Measurements from ENCODE around the gene PRDX1. TPM values are rescaled to one million over a fixed set of nuclear protein-coding genes. Genes with fewer than 3 reads are reported as not detected.
A peak's percentile ranks its signal among the peaks of the same experiment; 100 is the strongest.

Gene PRDX1
- polyA plus RNA-seq, 6 donors from 2014 or later, result 171 to 239 (median 203) TPM

- ATAC-seq (ENCODE audit: low read depth in 2 of 2) (no peak), DNase-seq (no peak)
- peak overlapping the region in 4 of 6 donors; percentile 7 to 83 (median 32) for H3K27ac Mint-ChIP-seq
- H3K9me3 Mint-ChIP-seq, result no peaks in the 10 kb centered on the region
- H3K4me1 Mint-ChIP-seq, result peaks cover 0 to 5% (median 2%) of the 10 kb centered on the region in 3 donors
- no peak overlapping the region for H3K4me3 Mint-ChIP-seq
- peaks cover 6 to 22% of the 10 kb centered on the region in 2 donors for H3K36me3 Mint-ChIP-seq
- no peaks in the 10 kb centered on the region for H3K27me3 Mint-ChIP-seq
Measured at GRCh38 chr1:45510036-45510971, 11.4 kb downstream of the PRDX1 start.

DNA sequence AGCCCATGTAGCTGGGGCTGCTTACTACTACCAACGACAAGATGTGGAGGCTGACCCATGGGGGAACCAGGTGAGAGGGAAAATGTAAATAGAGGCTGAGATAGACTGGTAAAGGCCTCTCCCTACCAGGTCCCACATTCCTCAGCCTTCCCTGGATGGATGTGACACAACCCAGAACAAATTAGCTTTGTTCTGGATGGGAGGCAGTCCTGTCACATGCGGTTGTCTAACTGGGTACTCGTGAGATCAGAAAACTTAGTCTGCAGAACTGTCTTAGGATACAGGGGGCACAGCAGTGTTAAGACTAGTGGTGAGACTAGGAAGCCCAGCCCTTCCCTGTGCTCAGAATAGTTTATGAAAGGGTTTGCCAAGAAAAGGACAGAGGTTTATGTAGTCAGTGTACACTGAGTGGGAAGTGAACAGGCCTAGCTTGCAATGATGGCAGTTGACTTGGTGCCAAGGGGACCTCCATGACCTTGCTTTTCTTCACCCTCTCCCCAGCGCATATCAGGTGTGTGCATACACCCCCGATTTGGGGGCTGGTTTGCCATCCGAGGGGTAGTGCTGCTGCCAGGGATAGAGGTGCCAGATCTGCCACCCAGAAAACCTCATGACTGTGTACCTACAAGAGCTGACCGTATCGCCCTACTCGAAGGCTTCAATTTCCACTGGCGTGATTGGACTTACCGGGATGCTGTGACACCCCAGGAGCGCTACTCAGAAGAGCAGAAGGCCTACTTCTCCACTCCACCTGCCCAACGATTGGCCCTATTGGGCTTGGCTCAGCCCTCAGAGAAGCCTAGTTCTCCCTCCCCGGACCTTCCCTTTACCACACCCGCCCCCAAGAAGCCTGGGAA lies 13.2 kb downstream of the PRDX1 start:
- Mint-ChIP-seq H3K27ac (peak overlapping the region in 3 of 6 donors; percentile 1 to 41 (median 24)), H3K4me3 (no peak overlapping the region), H3K27me3 (no peaks in the 10 kb centered on the region), H3K36me3 (peaks cover 6 to 11% of the 10 kb centered on the region in 2 donors), H3K4me1 (peaks cover 0 to 5% (median 0%) of the 10 kb centered on the region in 3 donors), H3K9me3 (no peaks in the 10 kb centered on the region)
- no peak for ATAC-seq (ENCODE audit: low read depth in 2 of 2)
- DNase-seq, result no peak

GRCh38 chr1:45507893-45508292 lies 13.8 kb downstream of the PRDX1 start:
- Mint-ChIP-seq H3K4me1 (peaks cover 0 to 5% (median 0%) of the 10 kb centered on the region in 3 donors), H3K36me3 (peaks cover 6 to 11% of the 10 kb centered on the region in 2 donors), H3K27ac (peak overlapping the region in 4 of 6 donors; percentile 1 to 72 (median 22)), H3K9me3 (no peaks in the 10 kb centered on the region), H3K27me3 (no peaks in the 10 kb centered on the region), H3K4me3 (no peak overlapping the region)
- no peak for ATAC-seq (ENCODE audit: low read depth in 2 of 2)
- DNase-seq, result no peak

- Mint-ChIP-seq H3K27ac (peak overlapping the region in 1 of 6 donors; percentile 1), H3K4me1 (peaks cover 0 to 5% (median 2%) of the 10 kb centered on the region in 3 donors), H3K9me3 (no peaks in the 10 kb centered on the region), H3K4me3 (no peak overlapping the region), H3K36me3 (peaks cover 6 to 11% of the 10 kb centered on the region in 2 donors), H3K27me3 (no peaks in the 10 kb centered on the region)
- ATAC-seq (ENCODE audit: low read depth in 2 of 2), result no peak
- no peak for DNase-seq
Measured at GRCh38 chr1:45507195-45507594, 14.5 kb downstream of the PRDX1 start.

DNA sequence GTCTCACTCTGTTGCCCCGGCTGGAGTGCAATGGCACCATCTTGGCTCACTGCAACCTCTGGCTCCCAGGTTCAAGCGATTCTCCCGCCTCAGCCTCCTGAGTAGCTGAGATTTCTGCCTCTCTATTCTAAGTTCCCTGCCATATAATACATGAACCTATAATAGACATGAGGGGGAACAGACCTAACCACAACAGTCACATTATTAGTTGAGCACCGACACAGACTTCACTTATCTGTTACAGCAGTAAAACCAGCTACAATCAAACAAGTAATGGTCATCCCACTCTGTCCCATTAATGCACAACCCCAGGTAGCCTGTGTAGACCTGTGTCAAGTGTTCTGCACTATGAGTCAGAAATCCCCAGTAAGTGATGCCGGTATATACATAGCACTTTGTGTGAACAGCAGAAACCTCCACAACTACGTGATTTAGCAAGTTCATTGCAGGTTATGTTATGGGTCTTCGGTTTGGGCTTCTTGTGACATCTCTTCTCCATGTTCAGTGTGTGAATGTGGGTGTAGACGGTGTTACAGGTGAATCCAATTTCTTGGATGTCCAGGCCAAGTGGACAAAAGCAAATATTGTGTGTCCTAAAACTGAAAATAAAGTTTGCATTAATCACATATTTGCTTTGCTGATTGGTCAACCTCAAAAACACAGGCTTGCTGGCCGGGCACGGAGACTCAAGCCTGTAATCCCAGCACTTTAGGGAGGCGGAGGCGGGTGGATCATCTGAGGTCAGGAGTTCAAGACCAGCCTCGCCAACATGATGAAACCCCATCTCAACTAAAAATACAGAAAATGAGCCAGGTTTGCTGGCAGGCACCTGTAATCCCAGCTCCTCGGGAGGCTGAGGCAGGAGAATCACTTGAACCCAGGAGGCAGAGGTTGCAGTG lies 18.0 kb downstream of the PRDX1 start:
- Mint-ChIP-seq H3K36me3 (no peaks in the 10 kb centered on the region), H3K4me1 (peaks cover 27 to 33% (median 28%) of the 10 kb centered on the region in 3 donors), H3K27me3 (no peaks in the 10 kb centered on the region), H3K9me3 (no peaks in the 10 kb centered on the region), H3K4me3 (peak overlapping the region in 1 of 8 donors; percentile 12), H3K27ac (no peak overlapping the region)
- DNase-seq, result no peak
- ATAC-seq (ENCODE audit: low read depth in 2 of 2), result no peak

- Mint-ChIP-seq H3K9me3 (no peaks in the 10 kb centered on the region), H3K36me3 (peaks cover 0 to 1% of the 10 kb centered on the region in 2 donors), H3K4me3 (peak overlapping the region in 5 of 8 donors; percentile 1 to 97 (median 89)), H3K27ac (peak overlapping the region in 1 of 6 donors; percentile 50), H3K27me3 (no peaks in the 10 kb centered on the region), H3K4me1 (peaks cover 23 to 39% (median 31%) of the 10 kb centered on the region in 3 donors)
- ATAC-seq (ENCODE audit: low read depth in 2 of 2) (no peak), DNase-seq (no peak)
Measured at GRCh38 chr1:45501505-45501859, 20.2 kb downstream of the PRDX1 start.

DNA sequence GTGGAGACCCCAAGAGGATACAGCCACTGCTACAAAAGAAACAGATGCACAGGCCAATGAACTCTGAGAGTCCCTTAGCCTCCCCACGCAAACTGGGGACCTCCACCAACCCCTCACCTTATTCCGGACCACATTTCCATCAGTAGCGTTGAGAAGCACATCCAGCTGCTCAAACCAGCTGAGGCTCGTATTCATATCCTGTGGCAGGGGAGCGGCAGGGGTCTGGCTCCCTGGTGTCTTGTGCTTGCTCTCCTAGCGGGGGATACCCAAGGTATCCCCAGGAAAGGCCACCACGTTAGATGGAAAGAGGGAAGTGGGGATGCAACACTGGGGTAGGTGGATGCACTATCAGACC lies 22.3 kb downstream of the PRDX1 start:
- peaks cover 0 to 15% of the 10 kb centered on the region in 2 donors for H3K36me3 Mint-ChIP-seq
- H3K4me1 Mint-ChIP-seq, result peaks cover 23 to 39% (median 31%) of the 10 kb centered on the region in 3 donors
- H3K27me3 Mint-ChIP-seq, result no peaks in the 10 kb centered on the region
- ATAC-seq (ENCODE audit: low read depth in 2 of 2), result no peak
- DNase-seq, result no peak
- peak overlapping the region in 5 of 6 donors; percentile 70 to 95 (median 88) for H3K27ac Mint-ChIP-seq
- peak overlapping the region; percentile 86 to 97 (median 96) for H3K4me3 Mint-ChIP-seq
- no peaks in the 10 kb centered on the region for H3K9me3 Mint-ChIP-seq

DNA sequence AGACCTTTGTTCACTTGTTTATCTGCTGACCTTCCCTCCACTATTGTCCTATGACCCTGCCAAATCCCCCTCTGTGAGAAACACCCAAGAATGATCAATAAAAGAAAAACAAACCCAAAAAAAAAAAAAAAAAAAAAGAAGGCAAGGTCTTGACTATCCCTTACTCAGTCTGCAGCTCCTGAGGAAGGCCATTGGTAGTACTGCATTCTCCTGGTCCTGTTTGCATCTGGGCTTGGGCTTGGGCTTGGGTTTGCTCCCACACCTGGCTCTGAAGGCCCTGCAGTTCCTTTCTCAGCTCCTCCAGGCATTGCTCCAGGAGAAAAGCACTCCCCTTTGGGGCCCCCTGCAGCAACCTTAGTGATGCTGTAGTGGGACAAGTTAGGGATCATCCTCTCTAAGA lies 23.4 kb downstream of the PRDX1 start:
- ATAC-seq (ENCODE audit: low read depth in 2 of 2), result no peak
- peak overlapping the region in 2 of 6 donors; percentile 44 to 95 for H3K27ac Mint-ChIP-seq
- no peaks in the 10 kb centered on the region for H3K27me3 Mint-ChIP-seq
- peaks cover 23 to 39% (median 31%) of the 10 kb centered on the region in 3 donors for H3K4me1 Mint-ChIP-seq
- H3K36me3 Mint-ChIP-seq, result peaks cover 0 to 15% of the 10 kb centered on the region in 2 donors
- no peak for DNase-seq
- no peaks in the 10 kb centered on the region for H3K9me3 Mint-ChIP-seq
- peak overlapping the region; percentile 23 to 97 (median 88) for H3K4me3 Mint-ChIP-seq

DNA sequence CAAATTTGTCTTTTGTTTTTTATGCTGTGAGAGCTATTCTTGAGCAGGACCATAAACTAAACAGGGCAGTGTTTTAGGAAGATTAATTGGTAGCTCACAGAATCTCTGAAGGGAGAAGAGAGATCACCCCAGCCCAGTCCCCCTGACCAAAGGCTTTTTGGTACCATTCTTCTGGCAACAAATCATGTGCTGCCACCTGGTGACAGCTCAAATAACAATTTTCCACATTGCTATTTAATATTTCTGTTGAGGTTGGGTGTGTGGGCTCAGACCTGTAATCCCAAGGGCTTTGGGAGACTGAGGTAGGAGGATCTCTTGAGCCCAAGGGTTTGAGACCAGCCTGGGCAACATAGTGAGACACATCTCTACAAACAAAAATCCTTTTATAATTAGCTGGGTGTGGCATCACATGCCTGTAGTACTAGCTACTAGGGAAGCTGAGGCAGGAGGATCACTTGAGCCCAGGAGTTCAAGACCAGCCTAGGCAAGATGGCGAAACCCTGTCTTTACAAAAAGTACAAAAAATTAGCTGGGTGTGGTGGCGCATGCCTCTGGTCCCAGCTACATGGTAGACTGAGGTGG lies 28.5 kb downstream of the PRDX1 start:
- H3K27me3 Mint-ChIP-seq, result no peaks in the 10 kb centered on the region
- H3K4me1 Mint-ChIP-seq, result peaks cover 8 to 19% (median 16%) of the 10 kb centered on the region in 3 donors
- ATAC-seq (ENCODE audit: low read depth in 2 of 2) (no peak), DNase-seq (peak; percentile 60)
- H3K36me3 Mint-ChIP-seq, result peaks cover 0 to 15% of the 10 kb centered on the region in 2 donors
- peak overlapping the region in 4 of 6 donors; percentile 64 to 95 (median 78) for H3K27ac Mint-ChIP-seq
- H3K4me3 Mint-ChIP-seq, result peak overlapping the region in 6 of 8 donors; percentile 29 to 81 (median 56)
- H3K9me3 Mint-ChIP-seq, result no peaks in the 10 kb centered on the region

GRCh38 chr1:45492691-45493090 lies 29.0 kb downstream of the PRDX1 start:
- H3K4me1 Mint-ChIP-seq, result peaks cover 7 to 21% (median 18%) of the 10 kb centered on the region in 3 donors
- H3K27ac Mint-ChIP-seq, result peak overlapping the region in 4 of 6 donors; percentile 64 to 95 (median 78)
- peaks cover 0 to 15% of the 10 kb centered on the region in 2 donors for H3K36me3 Mint-ChIP-seq
- H3K4me3 Mint-ChIP-seq, result peak overlapping the region in 5 of 8 donors; percentile 29 to 81 (median 56)
- H3K27me3 Mint-ChIP-seq, result no peaks in the 10 kb centered on the region
- H3K9me3 Mint-ChIP-seq, result no peaks in the 10 kb centered on the region
- DNase-seq (no peak), ATAC-seq (ENCODE audit: low read depth in 2 of 2) (no peak)

GRCh38 chr1:45491487-45492260 lies 30.0 kb downstream of the PRDX1 start:
- peak overlapping the region in 1 of 6 donors; percentile 8 for H3K27ac Mint-ChIP-seq
- peaks cover 11 to 30% (median 24%) of the 10 kb centered on the region in 3 donors for H3K4me1 Mint-ChIP-seq
- H3K4me3 Mint-ChIP-seq, result peak overlapping the region in 1 of 8 donors; percentile 2
- H3K9me3 Mint-ChIP-seq, result no peaks in the 10 kb centered on the region
- ATAC-seq (ENCODE audit: low read depth in 2 of 2) (no peak), DNase-seq (no peak)
- peaks cover 0 to 15% of the 10 kb centered on the region in 2 donors for H3K36me3 Mint-ChIP-seq
- no peaks in the 10 kb centered on the region for H3K27me3 Mint-ChIP-seq
